ENCODE results near the gene SGSM2. TPM values are rescaled to one million over a fixed set of nuclear protein-coding genes. Genes with fewer than 3 reads are reported as not detected.

Gene SGSM2
- total and polyA plus RNA-seq, 2 of the 13 experiments (the other 11 are each of a cell fraction or from before 2014, with no cell fraction given) = 30.4 to 51.3 TPM

GRCh38 chr17:2399572-2400473, 62.5 kb downstream of the SGSM2 start (continued):
- TF ChIP-seq SCMH1 (CRISPR knock-in tag; IDR thresholded peaks at IDR 0.05; ENCODE audit: borderline replicate concordance) = no peak
- 0 out of 2 replicates have a peak, but pooled peaks have one; percentile 30 for TF ChIP-seq TSC22D2 (CRISPR knock-in tag; IDR thresholded peaks at IDR 0.05; ENCODE audit: borderline replicate concordance)
- no peak for TF ChIP-seq ZNF343 (CRISPR knock-in tag; IDR thresholded peaks at IDR 0.05)
- no peak for TF ChIP-seq HOMEZ (CRISPR knock-in tag; IDR thresholded peaks at IDR 0.05; ENCODE audit: low read depth)
- no peak for TF ChIP-seq ZNF577 (CRISPR knock-in tag; IDR thresholded peaks at IDR 0.05; ENCODE audit: borderline replicate concordance, low read depth)
- TF ChIP-seq CREBL2 (CRISPR knock-in tag; IDR thresholded peaks at IDR 0.05; ENCODE audit: borderline replicate concordance) = peak; percentile 67; the same call in 1 of the 2 replicates
- TF ChIP-seq HNRNPH1 (optimal IDR thresholded peaks at IDR 0.05; ENCODE audit: low read depth, low read length) = no peak
- peak; percentile 77; the same call in 1 of the 2 replicates for TF ChIP-seq SNAPC4 (CRISPR knock-in tag; IDR thresholded peaks at IDR 0.05)
- TF ChIP-seq SKIL (CRISPR knock-in tag; IDR thresholded peaks at IDR 0.05; ENCODE audit: borderline replicate concordance) = peak; percentile 60; the same call in 1 of the 2 replicates
- TF ChIP-seq HMGXB3 (CRISPR knock-in tag; IDR thresholded peaks at IDR 0.05; ENCODE audit: borderline replicate concordance) = no peak; the same call in 1 of the 2 replicates

All from HepG2 (cell line).